Stimulated activated CD4-positive, alpha-beta T cell treated with anti-CD3 and anti-CD28 coated beads, Interleukin-4, amount 100 ng/mL, for 48 hours (primary cell): Measurements from ENCODE around the gene MORN5.

Source experiments
- DNase-seq, 2 donors: peaks; one replicate each; pipeline ENCODE4 v3.0.0-alpha.2; 2020; ENCODE audit warnings: low read depth in 2 of 2

The MORN5 gene

GRCh38 chr9:122191584-122191983 is 31.9 kb downstream of the MORN5 start:
- no peak for DNase-seq

- DNase-seq, result no peak
Observed at GRCh38 chr9:122192261-122192875, 32.7 kb downstream of the MORN5 start.

- DNase-seq, result no peak
Observed at GRCh38 chr9:122192914-122193525, 33.3 kb downstream of the MORN5 start.

- DNase-seq, result no peak
Observed at GRCh38 chr9:122193651-122194050, 33.9 kb downstream of the MORN5 start.

DNA sequence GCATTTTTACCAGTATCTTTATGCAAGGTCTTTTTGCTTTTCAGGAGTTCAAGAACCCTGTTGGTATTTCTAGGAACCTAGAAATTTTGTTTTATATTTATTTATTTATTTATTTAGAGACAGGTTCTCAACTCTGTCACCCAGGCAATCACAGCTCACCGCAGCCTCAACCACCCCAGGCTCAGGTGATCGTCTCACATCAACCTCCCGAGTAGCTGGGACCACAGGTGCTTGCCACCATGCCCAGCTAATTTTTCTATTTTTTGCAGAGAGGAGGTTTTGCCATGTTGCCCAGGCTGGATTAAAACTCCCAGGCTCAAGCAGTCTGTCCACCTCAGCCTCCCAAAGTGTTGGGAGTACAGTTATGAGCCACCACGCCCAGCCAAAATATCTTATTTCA is 36.2 kb downstream of the MORN5 start:
- DNase-seq, result no peak

GRCh38 chr9:122197426-122197825 is 37.7 kb downstream of the MORN5 start:
- no peak for DNase-seq

DNA sequence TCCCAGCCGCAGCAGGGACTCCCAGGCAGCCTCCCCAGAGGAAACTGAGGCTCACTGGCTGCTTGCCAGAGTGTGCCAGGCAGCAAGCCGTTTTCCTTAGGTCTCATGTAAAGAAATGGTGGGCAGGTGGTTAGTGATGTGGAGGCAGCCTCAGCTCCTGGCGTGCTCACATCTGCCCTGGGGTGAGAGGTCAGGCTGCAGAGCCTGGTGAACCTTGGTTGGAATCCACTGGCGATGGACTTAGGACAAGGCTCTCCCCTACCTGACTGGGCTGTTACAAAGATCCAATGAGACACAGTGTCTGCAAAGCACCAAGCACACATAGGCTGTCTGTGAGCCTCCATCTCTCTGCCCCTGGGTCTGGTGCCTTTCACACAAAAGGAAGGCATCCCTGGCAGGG is 38.2 kb downstream of the MORN5 start:
- DNase-seq, result no peak

DNA sequence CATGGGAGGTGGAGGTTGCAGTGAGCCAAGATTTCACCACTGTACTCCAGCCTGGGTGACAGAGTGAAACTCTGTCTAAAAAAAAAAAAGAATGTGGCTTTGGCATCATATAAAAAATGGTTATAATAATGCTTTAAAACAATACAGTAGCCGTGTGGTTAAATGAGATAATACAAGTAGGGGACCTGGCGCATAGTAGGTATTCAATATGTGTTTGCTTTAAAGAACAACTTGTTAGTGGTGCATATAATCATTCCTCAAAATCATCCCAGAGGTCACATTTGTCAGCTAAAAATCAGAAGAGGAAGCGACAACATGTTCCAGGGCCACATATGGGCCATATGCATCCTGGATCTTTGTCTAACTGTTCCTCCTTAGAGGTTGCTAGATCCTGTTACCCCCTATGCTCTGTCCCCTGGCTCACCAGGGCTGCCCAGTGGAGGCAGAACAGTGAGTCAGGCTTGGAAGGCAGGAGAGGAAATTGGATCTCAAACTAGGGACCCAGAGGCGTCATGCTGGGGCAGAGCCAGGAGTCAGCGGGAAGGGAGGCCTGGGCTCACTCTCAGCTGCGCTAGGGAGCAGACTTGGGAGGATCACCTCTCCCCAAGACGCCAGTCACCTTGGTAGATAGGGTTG is 41.4 kb downstream of the MORN5 start:
- DNase-seq, result no peak

DNA sequence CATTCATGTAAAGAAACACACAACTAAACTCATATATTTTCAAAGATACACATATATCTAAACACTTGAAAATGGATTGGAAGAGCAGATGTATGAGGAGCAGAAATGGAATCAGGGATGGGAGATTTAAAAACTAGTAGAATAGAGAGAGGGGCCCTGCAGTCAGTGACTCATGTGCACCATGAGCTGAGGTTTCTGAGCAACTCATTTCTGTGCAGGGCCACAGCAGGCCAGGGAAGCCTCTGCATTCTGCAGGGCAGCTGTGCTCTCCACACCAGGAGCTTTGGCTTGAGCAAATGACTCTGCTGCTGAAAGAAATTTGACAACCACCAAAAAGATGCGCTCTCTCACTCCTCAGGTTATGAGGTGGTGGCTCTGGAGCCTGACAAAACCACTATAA is 41.9 kb downstream of the MORN5 start:
- DNase-seq, result no peak

GRCh38 chr9:122202111-122202510 is 42.4 kb downstream of the MORN5 start:
- no peak for DNase-seq

DNA sequence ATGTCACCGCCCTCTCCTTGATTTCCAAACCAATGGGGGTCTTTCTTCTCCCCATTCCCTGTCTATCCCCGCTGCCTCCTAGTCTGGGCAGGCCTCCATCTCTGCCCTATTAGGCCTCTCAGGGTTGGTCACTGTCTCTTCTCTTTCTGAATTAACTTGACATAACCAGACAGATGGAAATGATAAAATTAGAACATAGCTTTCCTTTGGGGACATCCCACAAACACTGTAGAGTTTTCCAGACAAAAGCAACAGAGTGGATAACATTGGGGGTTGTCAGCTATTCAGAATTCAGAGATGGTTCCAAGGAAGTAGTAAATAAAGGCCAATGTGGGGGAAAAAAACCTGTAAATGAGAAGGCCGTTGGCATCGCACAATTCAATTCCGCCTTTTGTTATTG is 44.3 kb downstream of the MORN5 start:
- no peak for DNase-seq

DNA sequence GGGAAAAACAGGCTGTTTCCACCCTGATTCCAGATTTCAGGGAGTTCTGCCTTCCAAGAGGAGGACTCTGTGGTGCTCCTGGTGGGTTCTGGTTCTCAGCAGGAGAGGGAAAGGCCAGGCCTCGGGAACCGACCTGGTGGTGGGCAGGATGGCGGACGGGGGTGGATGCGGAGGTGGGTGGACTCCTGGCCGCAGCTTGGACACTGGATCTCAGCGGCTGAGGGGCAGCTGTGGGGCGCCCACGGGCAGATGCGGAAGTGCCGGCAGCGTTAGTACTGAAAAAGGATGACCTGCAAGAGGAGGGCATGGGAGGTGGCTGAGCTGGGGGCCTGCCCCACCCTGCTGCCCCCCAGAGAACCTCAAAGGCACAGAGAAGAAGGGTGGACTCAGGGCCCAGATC is 44.8 kb downstream of the MORN5 start:
- no peak for DNase-seq

- no peak for DNase-seq
Observed at GRCh38 chr9:122205176-122205575, 45.5 kb downstream of the MORN5 start.

GRCh38 chr9:122206118-122207046 is 46.7 kb downstream of the MORN5 start:
- no peak for DNase-seq

- DNase-seq, result no peak
Observed at GRCh38 chr9:122207096-122207495, 47.4 kb downstream of the MORN5 start.

GRCh38 chr9:122209451-122209850 is 49.7 kb downstream of the MORN5 start:
- no peak for DNase-seq

DNA sequence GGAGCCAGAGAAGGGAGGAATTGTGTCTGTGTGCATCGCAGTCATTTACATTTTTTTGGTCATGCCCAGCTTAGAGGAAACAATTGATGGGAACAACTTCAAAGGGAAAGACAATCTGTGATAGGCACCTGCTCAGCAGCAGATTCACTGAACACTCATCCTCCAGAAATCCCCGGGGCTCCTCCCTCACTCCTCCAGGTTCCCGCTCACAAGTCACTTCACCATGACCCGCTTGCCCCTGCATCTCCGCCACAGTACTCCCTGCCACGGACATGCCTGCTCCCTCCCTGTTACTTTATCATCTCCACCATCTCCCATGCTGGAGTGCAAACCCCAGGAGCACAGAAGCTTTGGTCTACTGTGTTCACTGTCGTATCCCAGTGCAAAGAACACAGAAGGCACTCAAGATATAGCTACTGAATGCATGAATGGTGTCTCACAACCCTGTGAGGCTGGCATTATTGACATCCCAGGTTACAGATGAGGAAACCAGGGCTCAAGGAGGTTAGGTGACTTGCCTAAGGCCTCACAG is 52.8 kb downstream of the MORN5 start:
- DNase-seq, result no peak

DNA sequence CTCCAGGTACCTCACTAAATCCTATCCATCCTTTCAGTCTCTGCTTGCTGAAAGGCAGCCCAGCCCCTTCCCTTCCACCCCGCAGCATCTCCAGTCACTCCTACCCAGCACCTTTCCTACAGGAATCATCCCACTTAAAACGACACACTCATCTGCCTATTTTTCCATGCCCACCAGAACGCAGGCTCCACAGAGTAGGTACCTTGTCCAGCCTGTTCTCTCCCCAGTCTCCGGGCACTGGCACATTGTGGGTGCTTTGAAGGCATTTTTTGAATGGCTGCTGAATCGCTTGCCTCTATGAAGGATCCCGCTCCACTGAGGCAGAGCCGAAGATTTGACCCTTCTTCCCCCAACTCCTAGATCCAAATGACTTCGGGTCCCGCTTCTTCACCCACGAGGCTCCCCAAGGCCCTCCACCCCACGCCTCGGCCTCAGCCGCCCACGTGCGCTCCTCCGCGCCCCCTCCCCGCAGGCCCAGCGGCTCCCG is 53.4 kb downstream of the MORN5 start:
- DNase-seq, result no peak

DNA sequence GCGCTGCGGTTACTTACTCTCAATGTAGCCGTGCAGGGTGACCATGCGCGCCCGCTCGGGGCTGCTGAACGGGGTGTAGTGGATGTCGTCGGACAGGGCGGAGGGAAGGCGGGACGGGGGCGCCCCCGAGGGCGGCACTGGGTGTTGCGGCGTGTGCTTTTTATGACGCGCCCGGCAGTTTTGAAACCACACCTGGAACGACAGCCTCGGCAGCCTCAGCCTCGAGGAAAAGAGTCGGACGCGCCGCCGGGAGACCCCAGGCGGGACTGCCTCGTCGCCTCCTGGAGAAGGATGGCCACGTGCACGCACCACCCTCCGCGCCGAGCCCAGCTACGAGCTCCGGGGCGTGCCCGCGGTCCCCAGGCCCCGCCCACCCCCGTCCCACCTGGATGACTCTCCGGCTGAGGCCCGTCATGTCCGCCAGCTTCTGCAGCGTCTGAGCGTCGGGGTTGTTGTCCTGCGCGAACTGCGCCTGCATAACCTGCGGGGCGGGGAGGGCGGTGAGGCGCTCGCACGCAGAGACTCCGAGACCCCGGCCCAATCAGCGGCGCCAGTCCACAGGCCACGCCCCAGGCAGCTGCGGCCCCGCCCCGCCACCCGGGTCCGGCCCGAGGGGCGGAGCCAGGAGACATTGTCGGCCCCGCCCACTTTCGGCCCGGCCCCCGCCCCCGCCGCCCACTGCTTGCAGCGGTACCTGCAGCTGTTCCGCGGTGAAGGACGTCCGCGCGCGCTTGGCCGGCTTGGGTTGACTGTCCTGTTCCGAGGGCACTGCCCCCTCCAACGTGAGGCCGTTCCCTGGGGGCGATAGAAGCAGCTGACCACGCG is 54.1 kb downstream of the MORN5 start:
- DNase-seq, result peak; percentile 27 to 55

GRCh38 chr9:122214507-122214906 is 54.8 kb downstream of the MORN5 start:
- no peak for DNase-seq

DNA sequence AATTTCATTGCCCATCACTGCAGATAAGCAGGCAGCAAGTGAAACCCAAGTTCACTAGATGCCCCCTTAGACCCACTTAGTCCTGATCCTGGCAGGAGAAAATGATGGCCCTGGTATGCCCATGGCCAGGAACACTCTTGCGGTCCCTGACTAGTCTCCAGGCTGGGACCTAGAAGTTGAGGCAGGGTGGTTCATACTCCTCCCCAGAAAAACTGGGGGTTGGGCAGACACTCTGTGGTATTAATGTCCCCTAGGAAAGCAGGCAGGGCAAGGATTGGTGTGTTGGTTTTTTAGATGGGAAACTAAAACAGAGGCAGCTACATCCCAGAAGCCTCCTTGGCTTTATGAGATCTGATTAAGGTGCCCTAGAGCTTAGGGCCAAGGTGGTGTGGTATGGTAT is 56.0 kb downstream of the MORN5 start:
- DNase-seq, result no peak
